GM12874 (cell line): Measurements from ENCODE around the gene HTR6.

ENCODE experiments used
- TF ChIP-seq, protein P1 (sequence below): IDR thresholded peaks from 2 replicates; pipeline ENCODE4 v1.5.1; 2011; ENCODE audit warnings: low read depth, mild to moderate bottlenecking, control low read depth, low read length, moderate library complexity; ENCODE audit not compliant: insufficient read depth

HTR6 gene

DNA sequence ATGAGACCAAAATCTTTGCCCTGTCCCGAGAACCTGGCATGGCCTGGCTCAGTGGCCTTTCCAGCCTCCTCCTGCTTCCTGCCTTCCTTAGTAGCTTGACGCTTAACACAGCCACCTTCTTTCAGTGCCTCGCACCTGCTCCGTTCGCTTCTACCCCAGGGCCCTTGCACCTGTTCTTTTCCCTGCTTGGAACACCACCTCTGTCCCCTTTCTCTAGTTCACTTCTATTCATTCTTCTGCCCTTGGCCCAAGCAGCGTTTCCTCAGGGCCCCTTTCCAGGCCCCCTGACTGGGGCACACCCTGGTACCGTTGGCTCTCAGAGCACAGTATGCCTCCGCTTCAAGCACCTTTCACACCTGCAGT is 9.0 kb upstream of the HTR6 start:
- TF ChIP-seq, protein P1, sequence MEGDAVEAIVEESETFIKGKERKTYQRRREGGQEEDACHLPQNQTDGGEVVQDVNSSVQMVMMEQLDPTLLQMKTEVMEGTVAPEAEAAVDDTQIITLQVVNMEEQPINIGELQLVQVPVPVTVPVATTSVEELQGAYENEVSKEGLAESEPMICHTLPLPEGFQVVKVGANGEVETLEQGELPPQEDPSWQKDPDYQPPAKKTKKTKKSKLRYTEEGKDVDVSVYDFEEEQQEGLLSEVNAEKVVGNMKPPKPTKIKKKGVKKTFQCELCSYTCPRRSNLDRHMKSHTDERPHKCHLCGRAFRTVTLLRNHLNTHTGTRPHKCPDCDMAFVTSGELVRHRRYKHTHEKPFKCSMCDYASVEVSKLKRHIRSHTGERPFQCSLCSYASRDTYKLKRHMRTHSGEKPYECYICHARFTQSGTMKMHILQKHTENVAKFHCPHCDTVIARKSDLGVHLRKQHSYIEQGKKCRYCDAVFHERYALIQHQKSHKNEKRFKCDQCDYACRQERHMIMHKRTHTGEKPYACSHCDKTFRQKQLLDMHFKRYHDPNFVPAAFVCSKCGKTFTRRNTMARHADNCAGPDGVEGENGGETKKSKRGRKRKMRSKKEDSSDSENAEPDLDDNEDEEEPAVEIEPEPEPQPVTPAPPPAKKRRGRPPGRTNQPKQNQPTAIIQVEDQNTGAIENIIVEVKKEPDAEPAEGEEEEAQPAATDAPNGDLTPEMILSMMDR, result no peak

DNA sequence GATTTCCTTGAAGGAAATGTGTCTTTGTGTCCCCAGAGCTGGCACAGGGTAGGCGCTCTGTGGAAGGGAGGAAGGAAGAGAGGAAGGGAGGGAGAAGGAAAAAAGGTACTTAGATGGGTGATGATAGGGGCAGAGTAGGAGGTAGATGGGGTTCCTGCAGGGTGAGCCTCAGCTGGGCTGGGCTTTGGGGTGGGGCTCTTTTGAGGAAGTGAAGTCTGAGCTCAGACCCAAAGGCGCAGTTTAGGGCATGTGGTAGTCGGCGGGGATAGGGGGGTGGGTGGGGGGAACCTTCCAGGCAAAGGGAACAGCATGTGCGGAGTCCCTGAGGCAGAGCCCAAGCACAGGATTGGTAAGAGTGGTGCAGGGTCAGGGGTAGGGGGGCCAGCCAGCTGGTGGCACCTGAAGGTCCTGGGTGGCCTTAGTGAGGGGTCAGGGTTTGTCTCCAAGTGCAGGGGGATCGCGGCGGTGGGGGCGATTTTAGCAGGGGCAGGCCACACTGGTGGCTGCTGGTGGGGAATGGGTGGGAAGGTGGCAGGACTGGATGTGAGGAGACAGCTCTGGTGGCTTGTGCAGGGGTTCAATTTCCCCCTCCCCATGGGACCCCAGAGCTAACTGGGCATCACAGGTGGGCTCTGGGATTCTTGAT is 8.4 kb upstream of the HTR6 start:
- TF ChIP-seq, protein P1, result no peak

DNA sequence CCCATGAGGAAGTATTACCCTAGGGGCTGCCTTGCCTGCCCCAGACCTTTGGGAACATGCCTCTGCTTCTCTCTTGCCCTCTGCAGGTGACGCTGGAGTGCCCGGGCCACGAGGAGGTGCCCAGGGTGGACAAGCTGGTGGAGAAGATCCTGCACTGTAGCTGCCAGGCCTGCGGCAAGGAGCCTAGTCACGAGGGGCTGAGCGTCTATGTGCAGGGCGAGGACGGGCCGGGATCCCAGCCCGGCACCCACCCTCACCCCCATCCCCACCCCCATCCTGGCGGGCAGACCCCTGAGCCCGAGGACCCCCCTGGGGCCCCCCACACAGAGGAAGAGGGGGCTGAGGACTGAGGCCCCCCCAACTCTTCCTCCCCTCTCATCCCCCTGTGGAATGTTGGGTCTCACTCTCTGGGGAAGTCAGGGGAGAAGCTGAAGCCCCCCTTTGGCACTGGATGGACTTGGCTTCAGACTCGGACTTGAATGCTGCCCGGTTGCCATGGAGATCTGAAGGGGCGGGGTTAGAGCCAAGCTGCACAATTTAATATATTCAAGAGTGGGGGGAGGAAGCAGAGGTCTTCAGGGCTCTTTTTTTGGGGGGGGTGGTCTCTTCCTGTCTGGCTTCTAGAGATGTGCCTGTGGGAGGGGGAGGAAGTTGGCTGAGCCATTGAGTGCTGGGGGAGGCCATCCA is 7.8 kb upstream of the HTR6 start:
- TF ChIP-seq, protein P1, result no peak

DNA sequence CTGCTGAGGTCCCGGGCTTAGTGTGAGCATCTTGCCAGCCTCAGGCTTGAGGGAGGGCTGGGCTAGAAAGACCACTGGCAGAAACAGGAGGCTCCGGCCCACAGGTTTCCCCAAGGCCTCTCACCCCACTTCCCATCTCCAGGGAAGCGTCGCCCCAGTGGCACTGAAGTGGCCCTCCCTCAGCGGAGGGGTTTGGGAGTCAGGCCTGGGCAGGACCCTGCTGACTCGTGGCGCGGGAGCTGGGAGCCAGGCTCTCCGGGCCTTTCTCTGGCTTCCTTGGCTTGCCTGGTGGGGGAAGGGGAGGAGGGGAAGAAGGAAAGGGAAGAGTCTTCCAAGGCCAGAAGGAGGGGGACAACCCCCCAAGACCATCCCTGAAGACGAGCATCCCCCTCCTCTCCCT is 7.2 kb upstream of the HTR6 start:
- TF ChIP-seq, protein P1, result no peak

DNA sequence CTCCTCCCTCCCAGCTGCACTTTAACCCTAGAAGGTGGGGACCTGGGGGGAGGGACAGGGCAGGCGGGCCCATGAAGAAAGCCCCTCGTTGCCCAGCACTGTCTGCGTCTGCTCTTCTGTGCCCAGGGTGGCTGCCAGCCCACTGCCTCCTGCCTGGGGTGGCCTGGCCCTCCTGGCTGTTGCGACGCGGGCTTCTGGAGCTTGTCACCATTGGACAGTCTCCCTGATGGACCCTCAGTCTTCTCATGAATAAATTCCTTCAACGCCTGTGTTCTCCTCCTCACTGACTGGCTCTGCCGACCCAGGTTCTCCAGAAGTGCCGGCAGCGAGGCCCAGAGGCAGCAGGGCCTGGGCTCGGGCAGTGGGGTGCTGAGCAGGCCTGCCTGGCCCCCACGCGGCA is 6.5 kb upstream of the HTR6 start:
- TF ChIP-seq, protein P1, result no peak

DNA sequence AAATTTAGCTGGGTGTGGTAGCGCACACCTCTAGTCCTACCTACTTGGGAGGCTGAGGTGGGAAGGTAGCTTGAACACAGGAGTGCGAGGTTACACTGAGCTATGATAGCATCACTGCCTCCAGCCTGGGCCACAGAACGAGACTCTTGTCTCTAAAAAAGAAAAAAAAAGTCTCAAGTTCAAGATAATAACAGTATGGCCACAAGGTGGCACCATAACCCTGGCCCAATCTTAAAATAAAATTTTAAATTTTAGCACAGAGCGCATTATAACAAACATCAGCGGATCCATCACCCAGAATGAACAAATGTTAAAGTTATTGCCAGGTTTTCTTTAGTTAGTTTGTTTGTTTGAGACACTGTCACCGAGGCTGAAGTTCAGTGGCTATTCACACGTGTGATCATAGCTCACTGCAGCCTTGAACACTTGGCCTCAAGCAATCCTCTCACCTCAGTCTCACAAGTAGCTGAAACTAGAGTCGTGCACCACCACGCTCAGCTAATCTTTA is 2.9 kb upstream of the HTR6 start:
- TF ChIP-seq, protein P1, result peak; percentile 48

DNA sequence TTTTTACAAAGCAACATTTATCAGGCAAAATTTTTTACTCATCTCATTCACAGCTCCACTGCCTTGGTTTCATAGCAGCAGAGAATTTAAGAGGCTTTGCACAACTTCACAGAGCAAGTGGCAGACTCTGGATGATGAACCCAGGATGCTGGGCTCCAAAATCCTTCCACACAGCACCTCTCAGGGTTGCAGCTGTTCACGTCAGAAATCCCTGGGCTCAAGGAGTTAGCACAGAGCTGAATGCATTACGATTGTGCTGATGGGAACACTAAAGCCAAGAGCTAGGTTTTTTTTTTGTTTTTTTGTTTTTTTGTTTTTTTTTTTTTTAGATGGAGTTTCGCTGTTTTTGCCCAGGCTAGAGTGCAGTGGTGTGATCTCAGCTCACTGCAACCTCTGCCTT is 2.4 kb upstream of the HTR6 start:
- TF ChIP-seq, protein P1, result no peak
